Astrocyte (in vitro differentiated cells and primary cell): ENCODE data around the gene PADI4. TPM values are rescaled to one million over a fixed set of nuclear protein-coding genes. Genes with fewer than 3 reads are reported as not detected.

Experiments
- DNase-seq: peaks from one replicate; pipeline ENCODE4 v3.0.0-alpha.2; 2010; ENCODE audit warnings: low read depth
- FAIRE-seq: peaks from 2 replicates; lab custom pipeline; 2011; peaks lifted over from hg19 to GRCh38; lab: Jason Lieb, UNC
- H2AFZ ChIP-seq: 2 replicates; pipeline ENCODE4 v1.6.0; 2012; ENCODE audit warnings: low read depth, low read length, inconsistent platforms
- H3K27ac ChIP-seq: 2 replicates; pipeline ENCODE4 v1.5.1; 2011; ENCODE audit warnings: low read depth, low read length, inconsistent platforms
- H3K27me3 ChIP-seq: 2 replicates; pipeline ENCODE4 v1.6.0; 2011; ENCODE audit warnings: low read length, inconsistent platforms; ENCODE audit not compliant: insufficient read depth
- H3K36me3 ChIP-seq: 2 replicates; pipeline ENCODE4 v1.5.1; 2011; ENCODE audit warnings: low read length, inconsistent platforms; ENCODE audit not compliant: insufficient read depth
- H3K4me1 ChIP-seq: 2 replicates; pipeline ENCODE4 v1.5.1; 2011; ENCODE audit warnings: low read length, inconsistent platforms; ENCODE audit not compliant: insufficient read depth
- H3K4me2 ChIP-seq: 2 replicates; pipeline ENCODE4 v1.6.0; 2012; ENCODE audit warnings: low read length, inconsistent platforms
- H3K4me3 ChIP-seq: 2 replicates; pipeline ENCODE4 v1.5.1; 2011; ENCODE audit warnings: low read depth, mild to moderate bottlenecking, low read length, inconsistent platforms; ENCODE audit not compliant: insufficient read depth
- H3K79me2 ChIP-seq: 2 replicates; pipeline ENCODE4 v1.6.0; 2012; ENCODE audit warnings: mild to moderate bottlenecking, low read length, inconsistent platforms; ENCODE audit not compliant: insufficient read depth
- H3K9ac ChIP-seq: 2 replicates; pipeline ENCODE4 v1.6.0; 2012; ENCODE audit warnings: mild to moderate bottlenecking, low read length, inconsistent platforms
- H3K9me3 ChIP-seq: 2 replicates; pipeline ENCODE4 v1.5.1; 2012; ENCODE audit warnings: low read depth, mild to moderate bottlenecking, low read length, inconsistent platforms; ENCODE audit not compliant: insufficient read depth
- H4K20me1 ChIP-seq: 2 replicates; pipeline ENCODE4 v1.6.0; 2012; ENCODE audit warnings: low read length, inconsistent platforms; ENCODE audit not compliant: insufficient read depth
- H3K27ac Mint-ChIP-seq: one replicate; pipeline ENCODE4 v1.8.0; 2021; ENCODE audit warnings: mild to moderate bottlenecking, mixed read lengths; ENCODE audit not compliant: unreplicated experiment
- H3K27me3 Mint-ChIP-seq: one replicate; pipeline ENCODE4 v1.8.0; 2021; ENCODE audit warnings: low read depth, mixed read lengths; ENCODE audit not compliant: unreplicated experiment
- H3K36me3 Mint-ChIP-seq: one replicate; pipeline ENCODE4 v1.8.0; 2021; ENCODE audit warnings: low read depth, mixed read lengths; ENCODE audit not compliant: unreplicated experiment
- H3K4me1 Mint-ChIP-seq: one replicate; pipeline ENCODE4 v1.8.0; 2021; ENCODE audit warnings: low read depth, mixed read lengths; ENCODE audit not compliant: unreplicated experiment
- H3K4me3 Mint-ChIP-seq: one replicate; pipeline ENCODE4 v1.8.0; 2021; ENCODE audit warnings: mild to moderate bottlenecking, moderate library complexity, mixed read lengths; ENCODE audit not compliant: unreplicated experiment
- H3K9me3 Mint-ChIP-seq: one replicate; pipeline ENCODE4 v1.8.0; 2021; ENCODE audit warnings: mild to moderate bottlenecking, mixed read lengths; ENCODE audit not compliant: unreplicated experiment
- EZH2 ChIP-seq: IDR thresholded peaks from 2 replicates; pipeline ENCODE4 v1.6.1; 2012; ENCODE audit warnings: mild to moderate bottlenecking, low read length, inconsistent platforms; ENCODE audit not compliant: insufficient read depth
- microRNA-seq: library from miRNA; unstranded; fragments of <30 nt; microRNA quantifications from one replicate; pipeline ENCODE4 v1.2.0, GENCODE V29; 2020
- total RNA-seq: library from RNA; stranded (reverse); gene quantifications from 2 replicates; pipeline ENCODE4 v1.2.1, GENCODE V29; 2021
- TF ChIP-seq, protein P1 (sequence below): IDR thresholded peaks from 2 replicates; pipeline ENCODE4 v1.5.1; 2011; ENCODE audit warnings: low read depth, mild to moderate bottlenecking, inconsistent platforms, low read length, moderate library complexity; ENCODE audit not compliant: insufficient read depth

PADI4 gene
- total RNA-seq, 1 donor from 2014 or later: not detected

DNA sequence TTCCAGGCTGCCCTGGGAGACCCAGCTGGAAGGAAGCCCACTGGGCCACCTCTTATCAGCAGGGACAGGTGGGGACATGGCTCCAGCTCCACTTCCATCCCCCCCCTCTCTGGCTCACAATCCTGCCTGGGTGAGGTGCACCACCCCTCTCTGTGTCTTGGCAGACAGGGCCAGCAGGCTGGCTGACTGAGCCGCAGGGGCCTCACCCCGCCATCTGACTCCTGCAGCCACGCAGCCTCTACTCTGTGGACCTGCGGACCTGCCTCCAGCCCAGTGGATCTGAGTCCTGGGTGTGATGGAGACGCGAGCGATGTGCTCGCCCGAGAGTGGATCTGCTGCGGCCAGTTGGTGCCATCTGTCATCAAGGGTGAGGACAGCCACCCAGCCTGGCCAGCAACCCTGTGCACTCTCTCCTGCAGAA lies 101.4 kb downstream of the PADI4 start:
- Mint-ChIP-seq H3K9me3 (no peaks in the 10 kb centered on the region), H3K4me3 (no peak overlapping the region), H3K36me3 (peaks cover 25% of the 10 kb centered on the region), H3K27ac (no peak overlapping the region), H3K4me1 (no peaks in the 10 kb centered on the region), H3K27me3 (no peaks in the 10 kb centered on the region)
- TF ChIP-seq, protein P1, sequence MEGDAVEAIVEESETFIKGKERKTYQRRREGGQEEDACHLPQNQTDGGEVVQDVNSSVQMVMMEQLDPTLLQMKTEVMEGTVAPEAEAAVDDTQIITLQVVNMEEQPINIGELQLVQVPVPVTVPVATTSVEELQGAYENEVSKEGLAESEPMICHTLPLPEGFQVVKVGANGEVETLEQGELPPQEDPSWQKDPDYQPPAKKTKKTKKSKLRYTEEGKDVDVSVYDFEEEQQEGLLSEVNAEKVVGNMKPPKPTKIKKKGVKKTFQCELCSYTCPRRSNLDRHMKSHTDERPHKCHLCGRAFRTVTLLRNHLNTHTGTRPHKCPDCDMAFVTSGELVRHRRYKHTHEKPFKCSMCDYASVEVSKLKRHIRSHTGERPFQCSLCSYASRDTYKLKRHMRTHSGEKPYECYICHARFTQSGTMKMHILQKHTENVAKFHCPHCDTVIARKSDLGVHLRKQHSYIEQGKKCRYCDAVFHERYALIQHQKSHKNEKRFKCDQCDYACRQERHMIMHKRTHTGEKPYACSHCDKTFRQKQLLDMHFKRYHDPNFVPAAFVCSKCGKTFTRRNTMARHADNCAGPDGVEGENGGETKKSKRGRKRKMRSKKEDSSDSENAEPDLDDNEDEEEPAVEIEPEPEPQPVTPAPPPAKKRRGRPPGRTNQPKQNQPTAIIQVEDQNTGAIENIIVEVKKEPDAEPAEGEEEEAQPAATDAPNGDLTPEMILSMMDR: no peak
- no peak for TF ChIP-seq EZH2
- Histone ChIP-seq H3K79me2 (peaks cover 7% of the 10 kb centered on the region), H2AFZ (no peak overlapping the region), H3K9ac (no peak overlapping the region), H3K27ac (no peak overlapping the region), H3K4me3 (no peak overlapping the region), H4K20me1 (peaks cover 68% of the 10 kb centered on the region), H3K4me1 (no peaks in the 10 kb centered on the region), H3K9me3 (no peaks in the 10 kb centered on the region), H3K36me3 (peaks cover 40% of the 10 kb centered on the region), H3K4me2 (no peak overlapping the region), H3K27me3 (no peaks in the 10 kb centered on the region)
- no peak for FAIRE-seq
- DNase-seq: no peak

DNA sequence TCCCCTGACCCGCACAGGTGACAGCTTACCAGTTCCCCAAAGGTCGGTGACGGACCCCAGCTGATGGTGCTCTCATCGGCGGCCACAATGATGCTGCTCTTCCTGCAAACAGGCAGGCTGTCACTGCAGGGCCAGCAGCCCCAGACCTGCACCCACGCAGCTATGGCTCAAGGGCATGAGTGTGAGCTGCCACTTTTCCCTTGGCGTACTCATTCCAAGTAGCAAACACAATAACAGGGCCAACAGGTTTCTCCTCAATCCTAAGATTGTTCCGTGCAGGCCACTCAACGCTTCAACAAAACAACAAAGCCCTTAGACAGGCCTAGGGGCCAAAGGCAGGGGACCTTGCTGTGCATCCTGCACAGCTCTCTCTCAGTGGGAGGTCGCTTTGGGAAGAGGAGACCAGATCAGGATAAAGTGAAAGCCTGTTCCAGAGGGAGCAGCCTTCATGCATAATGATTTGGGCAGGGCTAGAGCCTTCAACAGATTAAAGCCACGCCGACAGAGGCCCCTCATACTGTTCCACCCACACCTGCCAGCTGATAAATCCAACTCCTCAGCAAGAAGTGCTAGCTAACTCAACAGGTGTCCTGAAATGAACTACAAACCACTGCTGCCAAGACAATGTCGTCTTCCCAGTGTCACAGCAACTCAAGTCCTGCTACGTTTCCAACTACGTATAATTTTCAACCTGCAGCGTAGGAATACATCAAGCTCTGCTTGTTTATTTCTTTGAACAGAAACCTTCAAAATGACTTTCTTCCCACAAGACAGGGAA lies 104.3 kb downstream of the PADI4 start:
- no peak overlapping the region for H3K9ac ChIP-seq
- Mint-ChIP-seq H3K27ac (no peak overlapping the region), H3K4me1 (no peaks in the 10 kb centered on the region), H3K36me3 (peaks cover 35% of the 10 kb centered on the region), H3K27me3 (no peaks in the 10 kb centered on the region), H3K9me3 (no peaks in the 10 kb centered on the region), H3K4me3 (no peak overlapping the region)
- H3K4me1 ChIP-seq: no peaks in the 10 kb centered on the region
- H3K4me3 ChIP-seq: no peak overlapping the region
- DNase-seq (no peak), FAIRE-seq (no peak)
- no peaks in the 10 kb centered on the region for H3K27me3 ChIP-seq
- H4K20me1 ChIP-seq: peaks cover 65% of the 10 kb centered on the region
- no peak overlapping the region for H3K27ac ChIP-seq
- H3K9me3 ChIP-seq: no peaks in the 10 kb centered on the region
- peaks cover 19% of the 10 kb centered on the region for H3K79me2 ChIP-seq
- H3K36me3 ChIP-seq: peaks cover 65% of the 10 kb centered on the region
- H3K4me2 ChIP-seq: no peak overlapping the region
- H2AFZ ChIP-seq: no peak overlapping the region
- TF ChIP-seq, protein P1: no peak
- TF ChIP-seq EZH2: no peak

Small RNA genes lying within 50 kb of the gene (microRNA-seq; reads per million reads assigned to microRNA genes)
- gene MIR3972: not detected

Other genes with a start within 250 kb of the PADI4 start
- 0.43 and 0.48 TPM in 2 replicates for gene PADI2, start 188.7 kb upstream of the PADI4 start, total RNA-seq
- not detected in 2 replicates for gene PADI1, start 103.1 kb upstream of the PADI4 start, total RNA-seq
- 0.09 TPM in 1 of 2 replicates, not detected in the other for gene PADI3, start 59.1 kb upstream of the PADI4 start, total RNA-seq
- gene PADI6, start 64.0 kb downstream of the PADI4 start, total RNA-seq: not detected in 2 replicates
- 97.4 and 103 TPM in 2 replicates for gene RCC2, start 131.5 kb downstream of the PADI4 start, total RNA-seq
- gene ARHGEF10L, start 231.5 kb downstream of the PADI4 start, total RNA-seq: 14.2 and 15.7 TPM in 2 replicates